Heart right ventricle (tissue), 16 donors: ENCODE data around the gene ANK3. TPM values are rescaled to one million over a fixed set of nuclear protein-coding genes. Genes with fewer than 3 reads are reported as not detected.

ENCODE experiments used
- ATAC-seq, 8 donors: fragments of 200-7000 bp; cut with Tn5 transposase; one replicate each; pipeline ENCODE4 v1.9.1; 2020; ENCODE audit warnings: mild to moderate bottlenecking in 8 of 8, moderate library complexity in 8 of 8, moderate number of reproducible peaks in 1 of 8
- DNase-seq, 2 donors: peaks; one replicate each; pipeline ENCODE4 v3.0.0-alpha.2; 2020
- H3K27ac ChIP-seq, 10 donors: fragments of 200-600 bp; sonication (generic) in 2 of 10; one replicate each; pipeline versions ENCODE4 v1.5.0 to v1.8.0; 2020 to 2022; ENCODE audit warnings: mild to moderate bottlenecking in 3 of 10
- H3K27me3 ChIP-seq, 7 donors: fragments of 200-600 bp; one replicate each; pipeline ENCODE4 v1.8.0; 2021 to 2022; ENCODE audit warnings: mild to moderate bottlenecking in 2 of 7
- H3K36me3 ChIP-seq, 9 donors: fragments of 200-600 bp; sonication (generic) in 1 of 9; one replicate each; pipeline versions ENCODE4 v1.5.0 to v1.8.0; 2020 to 2022; ENCODE audit warnings: mild to moderate bottlenecking in 2 of 9
- H3K4me1 ChIP-seq, 9 donors: fragments of 200-600 bp; sonication (generic) in 1 of 9; one replicate each; pipeline versions ENCODE4 v1.5.0 to v1.8.0; 2020 to 2022; ENCODE audit warnings: mild to moderate bottlenecking in 4 of 9
- H3K4me3 ChIP-seq, 10 donors: fragments of 200-600 bp; sonication (generic) in 2 of 10; one replicate each; pipeline versions ENCODE4 v1.5.0 to v1.8.0; 2020 to 2022; ENCODE audit warnings: mild to moderate bottlenecking in 7 of 10, moderate library complexity in 2 of 10
- H3K9me3 ChIP-seq, 11 donors: fragments of 200-600 bp in 10 of 11; sonication (generic) in 2 of 11; one replicate each; pipeline versions ENCODE4 v1.5.0 to v1.8.0; 2013 to 2022; ENCODE audit warnings: mild to moderate bottlenecking in 2 of 11, control low read depth in 1 of 11, moderate library complexity in 1 of 11
- WGBS, 2 donors: extraction: QIAGEN DNeasy Blood & Tissue Kit; methylation state at CpG; one replicate each; pipeline ENCODE4 v1.1.7; 2013; ENCODE audit warnings: inconsistent platforms in 1 of 2; 5-methylcytosine and 5-hydroxymethylcytosine counted together
- intact Hi-C, 10 donors: fragments of 100-400 bp; cut with DNase I; formaldehyde crosslinking; loops; one replicate each; pipeline versions ENCODE4 v1.11.1 to v1.14.2; 2022
- polyA plus RNA-seq, 2 donors: library from polyadenylated mRNA; stranded (reverse); fragments of 200-250 nt; gene quantifications; one replicate each; pipeline ENCODE4 v1.2.3, GENCODE V29; 2013
- total RNA-seq, 10 donors: library from RNA; stranded (reverse); fragmentation: NEBNext Ultra II Directional in 3 of 10; extraction: Animal tissue kit (Norgen Biotek cat#: 25700) in 3 of 10; gene quantifications; one replicate each; pipeline versions ENCODE4 v1.2.1 to v1.2.4, GENCODE V29; 2021 to 2023
- TF ChIP-seq, protein P1 (sequence below), 9 donors: fragments of 200-600 bp; sonication (generic) in 2 of 9; IDR thresholded peaks; one replicate each; pipeline versions ENCODE4 v1.5.0 to v1.8.0; 2021 to 2022; ENCODE audit warnings: antibody characterized with exemption in 9 of 9, mild to moderate bottlenecking in 5 of 9, moderate library complexity in 1 of 9
- donor health status: Arrhythmogenic right ventricular cardiomyopathy.
- donor health status: ischemic (EF 13 %, LVEDD 7.1; RV severe dilation, severe dysfunction).
- donor health status: healthy with polysubstance abuse.
- donor health status: DM: no; HTN: yes; CAD: no.
- donor health status: DM: no; HTN: no; CAD: no.
- donor health status: ischemic (EF 25% LVEDD 6.9; RV normal size, moderate dysfunction).
- donor health status: ischemic (EF 25% LVEDD 5.7; RV mildly dilated, moderate dysfunction).
- donor health status: healthy.
- donor health status: DM: yes; HTN: yes; CAD: no.
- donor health status: Ischemic cardiomyopathy.
- donor health status: ischemic (EF 35%, LVEDD 5.7; RV mildly dilated, moderate dysfunction).
- donor health status: nonischemic (EF 11% LVEDD 7.7; RV severe dilation, severe dysfunction).
- donor health status: DM: yes; HTN: yes; CAD: no.
- donor health status: PGD.
- donor health status: ischemic (EF 29% LVEDD 5.4; RV normal size, mild dysfunction).
- donor health status: nonischemic (EF 23%, LVEDD 6.1; RV moderate dilation, normal function).

The ANK3 gene
- total and polyA plus RNA-seq, 12 donors = 34.4 to 287 (median 245) TPM

DNA sequence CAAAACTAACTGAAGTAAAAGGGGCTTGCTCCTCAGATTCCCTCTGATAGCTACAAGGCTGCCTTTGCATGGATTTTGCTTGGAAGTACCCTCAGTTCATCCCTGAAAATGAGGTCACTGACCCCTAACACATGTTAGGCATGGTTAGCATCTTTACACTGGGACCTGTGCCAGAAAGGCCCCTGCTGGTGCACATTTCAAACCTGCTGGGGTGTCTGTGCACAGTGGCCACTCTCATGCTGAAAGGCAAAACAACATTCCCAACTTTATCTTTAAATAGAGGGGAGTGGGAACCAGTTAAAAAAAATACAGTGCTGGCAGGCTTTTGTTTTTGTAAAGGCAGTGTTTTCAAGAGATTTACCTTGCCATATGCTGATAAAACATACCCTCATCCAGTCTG is 99.1 kb downstream of the ANK3 start:
- DNase-seq = no peak
- Histone ChIP-seq H3K4me3 (no peak overlapping the region), H3K27ac (peak overlapping the region in 7 of 10 donors; percentile 51 to 86 (median 64)), H3K4me1 (peaks cover 0 to 95% (median 53%) of the 10 kb centered on the region in 9 donors), H3K36me3 (no peaks in the 10 kb centered on the region), H3K9me3 (no peaks in the 10 kb centered on the region), H3K27me3 (no peaks in the 10 kb centered on the region)
- TF ChIP-seq, protein P1, sequence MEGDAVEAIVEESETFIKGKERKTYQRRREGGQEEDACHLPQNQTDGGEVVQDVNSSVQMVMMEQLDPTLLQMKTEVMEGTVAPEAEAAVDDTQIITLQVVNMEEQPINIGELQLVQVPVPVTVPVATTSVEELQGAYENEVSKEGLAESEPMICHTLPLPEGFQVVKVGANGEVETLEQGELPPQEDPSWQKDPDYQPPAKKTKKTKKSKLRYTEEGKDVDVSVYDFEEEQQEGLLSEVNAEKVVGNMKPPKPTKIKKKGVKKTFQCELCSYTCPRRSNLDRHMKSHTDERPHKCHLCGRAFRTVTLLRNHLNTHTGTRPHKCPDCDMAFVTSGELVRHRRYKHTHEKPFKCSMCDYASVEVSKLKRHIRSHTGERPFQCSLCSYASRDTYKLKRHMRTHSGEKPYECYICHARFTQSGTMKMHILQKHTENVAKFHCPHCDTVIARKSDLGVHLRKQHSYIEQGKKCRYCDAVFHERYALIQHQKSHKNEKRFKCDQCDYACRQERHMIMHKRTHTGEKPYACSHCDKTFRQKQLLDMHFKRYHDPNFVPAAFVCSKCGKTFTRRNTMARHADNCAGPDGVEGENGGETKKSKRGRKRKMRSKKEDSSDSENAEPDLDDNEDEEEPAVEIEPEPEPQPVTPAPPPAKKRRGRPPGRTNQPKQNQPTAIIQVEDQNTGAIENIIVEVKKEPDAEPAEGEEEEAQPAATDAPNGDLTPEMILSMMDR (IDR thresholded peaks at IDR 0.05) = no peak
- peak in 4 of 8 donors; percentile 25 to 58 (median 44) for ATAC-seq
- intact Hi-C loops = loop anchor here in 1 of 10 donors (10.0 kb wide), 1 partner anchor 144 kb away; no protein-coding TSS in a partner anchor

DNA sequence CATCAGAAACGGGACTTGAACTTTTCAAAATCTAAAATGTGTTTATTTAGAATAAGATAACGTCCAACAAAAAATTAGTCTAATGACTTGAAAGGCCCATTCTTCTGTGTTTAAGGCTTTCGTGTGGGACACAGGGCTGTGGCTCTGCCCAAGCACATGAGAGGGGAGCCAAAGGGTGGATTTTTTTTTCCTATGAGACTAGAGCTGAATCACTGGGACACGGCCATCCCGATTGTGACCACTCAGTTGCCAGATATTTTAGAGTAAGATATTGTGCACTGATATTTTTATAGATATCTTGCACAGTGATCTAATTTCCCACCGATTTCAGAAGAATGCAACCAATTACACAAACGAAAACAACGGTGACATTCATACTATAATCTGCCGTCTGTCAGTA is 99.9 kb downstream of the ANK3 start:
- H3K36me3 ChIP-seq = no peaks in the 10 kb centered on the region
- intact Hi-C loops = loop anchor here in 1 of 10 donors (10.0 kb wide), 1 partner anchor 145 kb away; no protein-coding TSS in a partner anchor
- ATAC-seq (peak in 3 of 8 donors; percentile 41 to 54 (median 47)), DNase-seq (no peak)
- H3K27me3 ChIP-seq = no peaks in the 10 kb centered on the region
- peaks cover 0 to 95% (median 58%) of the 10 kb centered on the region in 9 donors for H3K4me1 ChIP-seq
- no peaks in the 10 kb centered on the region for H3K9me3 ChIP-seq
- WGBS, 2 donors = 34 to 39% methylated on average over 9 of the region's 9 CpGs
- no peak overlapping the region for H3K4me3 ChIP-seq
- TF ChIP-seq, protein P1 (IDR thresholded peaks at IDR 0.05) = no peak
- H3K27ac ChIP-seq = peak overlapping the region in 8 of 10 donors; percentile 22 to 86 (median 60)

DNA sequence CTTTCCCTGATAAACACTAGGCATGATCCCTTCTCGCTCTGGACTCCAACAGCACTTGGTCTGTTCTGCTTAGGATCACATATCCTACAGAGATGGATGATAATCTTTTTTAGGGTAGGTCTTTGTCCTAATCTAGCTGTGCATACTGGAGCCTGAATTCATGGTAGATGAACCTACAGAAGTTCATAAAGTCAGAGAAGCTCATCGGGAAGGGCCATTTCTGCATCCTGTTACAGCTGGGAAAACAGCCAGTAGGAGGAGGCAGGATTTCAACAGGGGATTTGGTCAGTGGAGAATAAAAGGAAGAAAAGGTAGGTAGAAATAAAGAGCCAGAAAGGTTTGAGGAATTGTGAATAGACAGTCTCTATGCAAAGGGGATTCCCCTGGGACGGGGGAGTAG is 101.4 kb downstream of the ANK3 start:
- Histone ChIP-seq H3K27ac (peak overlapping the region in 8 of 10 donors; percentile 12 to 72 (median 46)), H3K36me3 (no peaks in the 10 kb centered on the region), H3K4me1 (peaks cover 0 to 93% (median 52%) of the 10 kb centered on the region in 9 donors), H3K27me3 (no peaks in the 10 kb centered on the region), H3K9me3 (no peaks in the 10 kb centered on the region), H3K4me3 (no peak overlapping the region)
- TF ChIP-seq, protein P1 (IDR thresholded peaks at IDR 0.05) = no peak
- DNase-seq = no peak
- no peak for ATAC-seq
- 53 to 58% methylated on average over 3 of the region's 3 CpGs for WGBS, 2 donors
- intact Hi-C loops = no loop called here

DNA sequence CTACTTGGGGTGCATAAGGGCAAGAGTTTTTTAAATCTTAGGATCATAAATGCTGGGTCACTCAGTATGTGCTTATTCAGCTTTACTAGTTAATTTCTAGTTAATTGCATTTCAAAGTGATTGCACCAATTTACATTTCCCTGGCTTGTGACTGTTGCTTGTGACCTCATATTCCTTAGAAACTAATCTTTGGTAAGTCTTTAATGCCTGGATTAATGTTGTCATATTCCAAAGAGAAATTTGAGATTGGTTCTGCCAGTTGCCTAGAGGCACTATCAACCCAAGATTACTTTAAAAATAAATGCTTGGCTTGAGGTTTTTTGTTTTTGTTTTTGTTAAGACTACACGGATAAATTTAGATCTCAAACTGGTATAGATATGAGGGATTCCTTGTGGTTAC is 103.1 kb downstream of the ANK3 start:
- H3K27me3 ChIP-seq = no peaks in the 10 kb centered on the region
- H3K4me1 ChIP-seq = peaks cover 0 to 82% (median 44%) of the 10 kb centered on the region in 9 donors
- H3K27ac ChIP-seq = peak overlapping the region in 8 of 10 donors; percentile 7 to 72 (median 58)
- 7 to 27% methylated on average over 1 of the region's 1 CpG for WGBS, 2 donors
- H3K4me3 ChIP-seq = no peak overlapping the region
- intact Hi-C loops = no loop called here
- ATAC-seq (no peak), DNase-seq (no peak)
- TF ChIP-seq, protein P1 (IDR thresholded peaks at IDR 0.05) = no peak
- no peaks in the 10 kb centered on the region for H3K36me3 ChIP-seq
- H3K9me3 ChIP-seq = no peaks in the 10 kb centered on the region
